HCT116 (cell line): ENCODE measurements around the gene ZEB2. TPM values are rescaled to one million over a fixed set of nuclear protein-coding genes. Genes with fewer than 3 reads are reported as not detected.

Source experiments
- ATAC-seq: fragments of 200-7000 bp; cut with Tn5 transposase; 2 replicates; pipeline ENCODE4 v1.9.1; 2020; ENCODE audit warnings: mild to moderate bottlenecking, moderate library complexity
- BruUV-seq: library from RNA; stranded (reverse); fragments of 400-500 nt; replicated peaks from 2 replicates; lab custom pipeline; 2021; lab: Mats Ljungman, UMichigan
- CTCF ChIA-PET: fragments of 300-600 bp; sonication (Branson Sonifier 250); formaldehyde crosslinking; loops from one replicate; lab custom pipeline; 2021; ENCODE audit warnings: antibody characterized with exemption; lab: Charles Lee
- POLR2A ChIA-PET: fragments of 300-600, 350-600 bp; sonication (Branson Sonifier 250); formaldehyde crosslinking; loops from one replicate; lab custom pipeline; 2021; ENCODE audit warnings: antibody characterized with exemption; lab: Charles Lee
- RAD21 ChIA-PET, 2 experiments: fragments of 300-600 bp; sonication (Branson Sonifier 250); formaldehyde crosslinking; loops; one replicate each; lab custom pipeline; 2023; ENCODE audit warnings: low total read pairs in 2 of 2; ENCODE audit not compliant: uncharacterized antibody in 2 of 2, unreplicated experiment in 2 of 2, low non-redundant PET in 1 of 2; lab: Charles Lee
- DNase-seq: peaks from one replicate; pipeline ENCODE4 v3.0.0-alpha.2; 2010; ENCODE audit warnings: low read depth, low spot score
- H2AFZ ChIP-seq: fragments of 200-600 bp; shearing (Covaris generic), sonication (generic); 2 replicates; pipeline ENCODE4 v1.6.1; 2017; ENCODE audit warnings: low read depth, mixed run types, mixed read lengths, antibody characterized with exemption, low read length; ENCODE audit not compliant: poor library complexity, severe bottlenecking
- H3K27ac ChIP-seq: 2 replicates; pipeline ENCODE4 v1.5.1; 2012; ENCODE audit warnings: low read depth, low read length
- H3K27me3 ChIP-seq: fragments of 200-600 bp; sonication (generic); 2 replicates; pipeline ENCODE4 v1.6.1; 2016; ENCODE audit warnings: mixed run types, low read length, mixed read lengths; ENCODE audit not compliant: insufficient read depth
- H3K36me3 ChIP-seq, 2 experiments: fragments of 200-500 bp in 1 of 2; fragments of 200-600 bp in 1 of 2; sonication (Bioruptor generic) in 1 of 2; sonication (generic) in 1 of 2; 2 replicates each; pipeline versions ENCODE4 v1.5.1 to v1.6.1; 2014 to 2016; ENCODE audit warnings: low read length in 2 of 2, inconsistent platforms in 1 of 2, mixed read lengths in 1 of 2, mixed run types in 1 of 2; ENCODE audit not compliant: insufficient read depth in 2 of 2, control insufficient read depth in 1 of 2
- H3K4me1 ChIP-seq, 2 experiments: fragments of 200-600 bp in 1 of 2; sonication (generic) in 1 of 2; 2 replicates each; pipeline versions ENCODE4 v1.5.1 to v1.6.1; 2012 to 2017; ENCODE audit warnings: low read length in 2 of 2, inconsistent platforms in 1 of 2, mild to moderate bottlenecking in 1 of 2, mixed read lengths in 1 of 2, mixed run types in 1 of 2, moderate library complexity in 1 of 2; ENCODE audit not compliant: insufficient read depth in 2 of 2, control insufficient read depth in 1 of 2
- H3K4me2 ChIP-seq: fragments of 200-600 bp; sonication (generic); 2 replicates; pipeline ENCODE4 v1.6.1; 2017; ENCODE audit warnings: mixed run types, low read length, mixed read lengths
- H3K4me3 ChIP-seq, 2 experiments: fragments of 200-600 bp in 1 of 2; sonication (generic) in 1 of 2; replicated peaks in 1 of 2; 2 replicates each; pipeline ENCODE4 v1.5.1; 2011 to 2016; ENCODE audit warnings: low read length in 2 of 2, control low read depth in 1 of 2, low read depth in 1 of 2, mild to moderate bottlenecking in 1 of 2, mixed read lengths in 1 of 2, mixed run types in 1 of 2
- H3K79me2 ChIP-seq: fragments of 200-600 bp; sonication (generic); 2 replicates; pipeline ENCODE4 v1.6.1; 2017; ENCODE audit warnings: mild to moderate bottlenecking, mixed run types, low read length, moderate library complexity, mixed read lengths; ENCODE audit not compliant: insufficient read depth
- H3K9ac ChIP-seq: fragments of 200-600 bp; sonication (generic); 2 replicates; pipeline ENCODE4 v1.6.1; 2016; ENCODE audit warnings: low read length, mixed read lengths
- H3K9me2 ChIP-seq: fragments of 200-600 bp; sonication (generic), shearing (Covaris generic); 2 replicates; pipeline ENCODE4 v1.6.1; 2017; ENCODE audit warnings: mixed run types, mild to moderate bottlenecking, moderate library complexity; ENCODE audit not compliant: insufficient read depth
- H3K9me3 ChIP-seq, 2 experiments: fragments of 200-500 bp in 1 of 2; fragments of 200-600 bp in 1 of 2; sonication (Bioruptor generic) in 1 of 2; sonication (generic) in 1 of 2; 2 replicates each; pipeline ENCODE4 v1.6.1; 2014 to 2017; ENCODE audit warnings: low read length in 2 of 2, mixed read lengths in 2 of 2, inconsistent platforms in 1 of 2, low read depth in 1 of 2, mild to moderate bottlenecking in 1 of 2, mixed run types in 1 of 2, moderate library complexity in 1 of 2; ENCODE audit not compliant: control insufficient read depth in 1 of 2, insufficient read depth in 1 of 2
- H4K20me1 ChIP-seq: fragments of 200-600 bp; sonication (generic), shearing (Covaris generic); 2 replicates; pipeline ENCODE4 v1.6.1; 2017; ENCODE audit warnings: mixed run types, mild to moderate bottlenecking, moderate library complexity; ENCODE audit not compliant: insufficient read depth
- CBX3 ChIP-seq: IDR thresholded peaks from 2 replicates; pipeline ENCODE4 v1.6.1; 2012; ENCODE audit warnings: low read depth
- CEBPB ChIP-seq: IDR thresholded peaks from 2 replicates; pipeline ENCODE4 v1.6.1; 2012; ENCODE audit warnings: low read depth
- EGR1 ChIP-seq: IDR thresholded peaks from 2 replicates; pipeline ENCODE4 v1.6.1; 2012; ENCODE audit warnings: low read depth
- ELF1 ChIP-seq: IDR thresholded peaks from 2 replicates; pipeline ENCODE4 v1.6.1; 2012; ENCODE audit warnings: low read depth, borderline replicate concordance
- EZH2 ChIP-seq: fragments of 200-600 bp; sonication (generic); IDR thresholded peaks from 2 replicates; pipeline ENCODE4 v1.6.1; 2017; ENCODE audit warnings: antibody characterized with exemption, mixed run types
- FOSL1 ChIP-seq: IDR thresholded peaks from 2 replicates; pipeline ENCODE4 v1.6.1; 2012; ENCODE audit warnings: low read depth
- POLR2A ChIP-seq: IDR thresholded peaks from 2 replicates; pipeline ENCODE4 v1.7.0; 2011; ENCODE audit warnings: borderline replicate concordance; ENCODE audit not compliant: insufficient read depth, insufficient read length; ENCODE audit errors: extremely low read depth
- POLR2AphosphoS5 ChIP-seq: IDR thresholded peaks from 2 replicates; pipeline ENCODE4 v1.6.1; 2011; ENCODE audit warnings: mild to moderate bottlenecking, low read depth, low read length, moderate library complexity
- REST ChIP-seq: IDR thresholded peaks from 2 replicates; pipeline ENCODE4 v1.6.1; 2012; ENCODE audit warnings: low read depth
- SIN3A ChIP-seq: IDR thresholded peaks from 2 replicates; pipeline ENCODE4 v1.6.1; 2012; ENCODE audit warnings: low read depth
- SP1 ChIP-seq: IDR thresholded peaks from 2 replicates; pipeline ENCODE4 v1.6.1; 2012; ENCODE audit warnings: low read depth
- SRF ChIP-seq: IDR thresholded peaks from 2 replicates; pipeline ENCODE4 v1.6.1; 2012; ENCODE audit warnings: low read depth
- TCF7L2 ChIP-seq: IDR thresholded peaks from 2 replicates; pipeline ENCODE4 v1.7.0; 2011; ENCODE audit warnings: borderline replicate concordance, inconsistent platforms; ENCODE audit not compliant: insufficient read depth, insufficient read length; ENCODE audit errors: extremely low read depth
- YY1 ChIP-seq: IDR thresholded peaks from 2 replicates; pipeline ENCODE4 v1.6.1; 2011; ENCODE audit warnings: low read length, low read depth, moderate library complexity, mild to moderate bottlenecking; ENCODE audit not compliant: insufficient replicate concordance; ENCODE audit errors: extremely low read depth
- ZFX ChIP-seq: fragments of 450-650 bp; IDR thresholded peaks from 2 replicates; pipeline ENCODE4 v1.6.1; 2017
- ZNF274 ChIP-seq: fragments of 200-500 bp; sonication (Bioruptor generic); IDR thresholded peaks from 2 replicates; pipeline ENCODE4 v1.6.1; 2014; ENCODE audit warnings: mild to moderate bottlenecking, low read depth, low read length, inconsistent platforms
- intact Hi-C: fragments of 100-400 bp; cut with micrococcal nuclease; formaldehyde crosslinking; loops from 2 replicates; pipeline ENCODE4 v1.10.0; 2022
- total RNA-seq: library from RNA; stranded (reverse); gene quantifications from one replicate; pipeline ENCODE4 v1.2.1, GENCODE V29; 2021; ENCODE audit not compliant: unreplicated experiment
- TF ChIP-seq, protein P1 (sequence below): IDR thresholded peaks from 2 replicates; pipeline ENCODE4 v1.6.1; 2012

ZEB2 gene
- total RNA-seq, 1 experiment from 2014 or later = 0.81 TPM

GRCh38 chr2:144468823-144469595 lies 50.9 kb downstream of the ZEB2 start (continued):
- TF ChIP-seq CBX3 (no peak), EGR1 (no peak), FOSL1 (no peak), REST (no peak), ZNF274 (no peak), POLR2A (no peak)

GRCh38 chr2:144467502-144468137 lies 52.3 kb downstream of the ZEB2 start:
- Histone ChIP-seq H3K4me2 (no peak overlapping the region), H3K9ac (no peak overlapping the region), H3K9me2 (no peaks in the 10 kb centered on the region), H3K4me1 (no peaks in the 10 kb centered on the region), H3K9me3 (no peaks in the 10 kb centered on the region), H4K20me1 (no peaks in the 10 kb centered on the region), H3K27me3 (no peaks in the 10 kb centered on the region), H3K79me2 (no peaks in the 10 kb centered on the region), H3K27ac (no peak overlapping the region), H3K4me3 (no peak overlapping the region), H3K36me3 (no peaks in the 10 kb centered on the region), H2AFZ (no peak overlapping the region)
- no TSS peak for BruUV-seq
- intact Hi-C loops = no loop called here
- CTCF ChIA-PET = no interaction called here
- ATAC-seq (no peak), DNase-seq (no peak)
- RAD21 ChIA-PET = no interaction called here
- POLR2A ChIA-PET = no interaction called here
- no peak for TF ChIP-seq SP1
- TF ChIP-seq ZNF274 = no peak
- TF ChIP-seq ZFX = no peak
- TF ChIP-seq, protein P1, sequence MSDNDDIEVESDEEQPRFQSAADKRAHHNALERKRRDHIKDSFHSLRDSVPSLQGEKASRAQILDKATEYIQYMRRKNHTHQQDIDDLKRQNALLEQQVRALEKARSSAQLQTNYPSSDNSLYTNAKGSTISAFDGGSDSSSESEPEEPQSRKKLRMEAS = no peak
- TF ChIP-seq TCF7L2 = no peak
- TF ChIP-seq EZH2 = no peak
- TF ChIP-seq SIN3A = no peak
- no peak for TF ChIP-seq CBX3
- TF ChIP-seq POLR2A = no peak
- TF ChIP-seq CEBPB = no peak
- TF ChIP-seq POLR2AphosphoS5 = no peak
- TF ChIP-seq YY1 = no peak
- no peak for TF ChIP-seq ELF1
- no peak for TF ChIP-seq REST
- TF ChIP-seq SRF = no peak
